ENCODE results near the gene PLA2G4E.

PLA2G4E gene

DNA sequence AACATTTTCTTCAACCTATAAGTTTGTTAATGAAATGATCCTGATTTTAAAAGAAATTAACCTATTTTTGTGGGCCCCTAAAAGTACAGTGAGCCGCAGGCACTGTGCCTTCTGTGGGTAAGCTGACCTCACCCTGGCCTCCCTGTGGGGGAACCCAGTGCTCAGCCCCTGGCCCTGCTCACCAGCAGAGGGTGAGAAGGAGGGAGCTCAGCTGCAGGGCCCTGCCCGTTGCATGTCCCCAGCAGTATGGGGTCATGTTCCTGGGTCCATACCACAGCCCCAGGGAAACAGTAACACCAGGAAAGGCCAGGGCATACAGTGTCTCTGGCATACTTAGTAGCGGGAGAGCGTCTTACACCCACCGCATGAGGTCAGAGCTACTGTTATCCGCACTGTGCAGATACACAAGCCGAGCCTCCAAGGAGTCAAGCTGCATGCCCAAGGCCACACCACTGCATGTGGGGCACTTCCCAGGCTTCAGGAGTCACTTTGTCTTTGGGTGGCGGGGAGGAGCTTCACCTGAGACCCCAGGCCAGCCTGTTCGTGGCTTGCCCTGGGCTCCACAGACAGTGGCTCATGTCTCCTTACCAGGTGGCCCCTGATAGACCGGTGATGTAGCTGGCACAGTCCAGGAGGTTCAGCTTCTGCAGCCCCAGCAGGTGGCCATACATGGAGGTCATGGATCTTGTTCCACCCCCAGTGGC, 25.9 kb downstream of the PLA2G4E start:
- Histone ChIP-seq H3K4me3 (ENCODE audit: low read depth, low read length, poor library complexity, severe bottlenecking) (no peak overlapping the region), H3K27me3 (ENCODE audit: insufficient read depth, low read length) (0 out of 2 replicates have a peak, but pooled peaks cover 5% of the 10 kb centered on the region), H2AFZ (ENCODE audit: low read length) (no peak overlapping the region), H3K36me3 (ENCODE audit: insufficient read depth, low read length) (no peaks in the 10 kb centered on the region), H3K9ac (ENCODE audit: low read length) (no peak overlapping the region), H3K79me2 (ENCODE audit: insufficient read depth, low read length) (no peaks in the 10 kb centered on the region), H3F3A (ENCODE audit: insufficient read depth, low read length) (no peaks in the 10 kb centered on the region), H3K9me3 (ENCODE audit: low read length) (no peaks in the 10 kb centered on the region), H4K20me1 (ENCODE audit: insufficient read depth, low read length) (no peaks in the 10 kb centered on the region), H3K4me1 (ENCODE audit: insufficient read depth, low read length, severe bottlenecking) (no peaks in the 10 kb centered on the region), H3K27ac (ENCODE audit: low read depth, low read length, poor library complexity, severe bottlenecking) (no peak overlapping the region), H3K4me2 (ENCODE audit: low read length) (no peak overlapping the region), H3K9me2 (ENCODE audit: low read depth, low read length) (no peaks in the 10 kb centered on the region)
- TF ChIP-seq, protein P1, sequence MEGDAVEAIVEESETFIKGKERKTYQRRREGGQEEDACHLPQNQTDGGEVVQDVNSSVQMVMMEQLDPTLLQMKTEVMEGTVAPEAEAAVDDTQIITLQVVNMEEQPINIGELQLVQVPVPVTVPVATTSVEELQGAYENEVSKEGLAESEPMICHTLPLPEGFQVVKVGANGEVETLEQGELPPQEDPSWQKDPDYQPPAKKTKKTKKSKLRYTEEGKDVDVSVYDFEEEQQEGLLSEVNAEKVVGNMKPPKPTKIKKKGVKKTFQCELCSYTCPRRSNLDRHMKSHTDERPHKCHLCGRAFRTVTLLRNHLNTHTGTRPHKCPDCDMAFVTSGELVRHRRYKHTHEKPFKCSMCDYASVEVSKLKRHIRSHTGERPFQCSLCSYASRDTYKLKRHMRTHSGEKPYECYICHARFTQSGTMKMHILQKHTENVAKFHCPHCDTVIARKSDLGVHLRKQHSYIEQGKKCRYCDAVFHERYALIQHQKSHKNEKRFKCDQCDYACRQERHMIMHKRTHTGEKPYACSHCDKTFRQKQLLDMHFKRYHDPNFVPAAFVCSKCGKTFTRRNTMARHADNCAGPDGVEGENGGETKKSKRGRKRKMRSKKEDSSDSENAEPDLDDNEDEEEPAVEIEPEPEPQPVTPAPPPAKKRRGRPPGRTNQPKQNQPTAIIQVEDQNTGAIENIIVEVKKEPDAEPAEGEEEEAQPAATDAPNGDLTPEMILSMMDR (IDR thresholded peaks at IDR 0.05; ENCODE audit: low read length) = no peak
- no peak for TF ChIP-seq EZH2 (IDR thresholded peaks at IDR 0.05; ENCODE audit: borderline replicate concordance, low read length)

DNA sequence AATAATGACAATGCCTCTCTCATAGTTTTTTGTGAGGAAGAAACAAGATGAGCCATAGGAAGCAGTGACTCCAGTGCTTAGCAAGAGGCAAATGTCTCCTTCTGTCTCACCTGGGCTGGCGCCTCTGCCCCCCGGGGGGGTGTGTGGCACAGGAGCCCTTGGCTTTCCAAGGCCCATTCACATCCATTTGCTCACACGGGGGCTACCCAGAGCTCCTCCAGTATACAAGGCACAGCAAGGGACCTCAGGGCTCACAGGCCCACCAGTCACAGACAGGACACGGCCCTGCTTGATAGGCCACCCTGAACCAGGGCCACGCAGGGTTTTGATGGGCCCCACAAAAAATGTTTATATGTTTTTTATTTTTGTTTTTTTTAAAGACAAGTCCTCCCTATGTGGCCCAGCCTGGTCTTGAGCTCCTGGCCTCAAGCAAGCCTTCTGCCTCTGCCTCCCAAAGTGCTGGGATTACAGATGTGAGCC, 26.6 kb downstream of the PLA2G4E start:
- Histone ChIP-seq H3F3A (ENCODE audit: insufficient read depth, low read length) (no peaks in the 10 kb centered on the region), H3K9me3 (ENCODE audit: low read length) (no peaks in the 10 kb centered on the region), H3K9ac (ENCODE audit: low read length) (no peak overlapping the region), H3K4me3 (ENCODE audit: low read depth, low read length, poor library complexity, severe bottlenecking) (no peak overlapping the region), H2AFZ (ENCODE audit: low read length) (no peak overlapping the region), H3K27ac (ENCODE audit: low read depth, low read length, poor library complexity, severe bottlenecking) (no peak overlapping the region), H3K36me3 (ENCODE audit: insufficient read depth, low read length) (no peaks in the 10 kb centered on the region), H3K4me1 (ENCODE audit: insufficient read depth, low read length, severe bottlenecking) (no peaks in the 10 kb centered on the region), H3K79me2 (ENCODE audit: insufficient read depth, low read length) (no peaks in the 10 kb centered on the region), H3K9me2 (ENCODE audit: low read depth, low read length) (no peaks in the 10 kb centered on the region), H4K20me1 (ENCODE audit: insufficient read depth, low read length) (no peaks in the 10 kb centered on the region), H3K27me3 (ENCODE audit: insufficient read depth, low read length) (0 out of 2 replicates have a peak, but pooled peaks cover 5% of the 10 kb centered on the region), H3K4me2 (ENCODE audit: low read length) (no peak overlapping the region)
- TF ChIP-seq EZH2 (IDR thresholded peaks at IDR 0.05; ENCODE audit: borderline replicate concordance, low read length) = no peak
- TF ChIP-seq, protein P1 (IDR thresholded peaks at IDR 0.05; ENCODE audit: low read length) = no peak

DNA sequence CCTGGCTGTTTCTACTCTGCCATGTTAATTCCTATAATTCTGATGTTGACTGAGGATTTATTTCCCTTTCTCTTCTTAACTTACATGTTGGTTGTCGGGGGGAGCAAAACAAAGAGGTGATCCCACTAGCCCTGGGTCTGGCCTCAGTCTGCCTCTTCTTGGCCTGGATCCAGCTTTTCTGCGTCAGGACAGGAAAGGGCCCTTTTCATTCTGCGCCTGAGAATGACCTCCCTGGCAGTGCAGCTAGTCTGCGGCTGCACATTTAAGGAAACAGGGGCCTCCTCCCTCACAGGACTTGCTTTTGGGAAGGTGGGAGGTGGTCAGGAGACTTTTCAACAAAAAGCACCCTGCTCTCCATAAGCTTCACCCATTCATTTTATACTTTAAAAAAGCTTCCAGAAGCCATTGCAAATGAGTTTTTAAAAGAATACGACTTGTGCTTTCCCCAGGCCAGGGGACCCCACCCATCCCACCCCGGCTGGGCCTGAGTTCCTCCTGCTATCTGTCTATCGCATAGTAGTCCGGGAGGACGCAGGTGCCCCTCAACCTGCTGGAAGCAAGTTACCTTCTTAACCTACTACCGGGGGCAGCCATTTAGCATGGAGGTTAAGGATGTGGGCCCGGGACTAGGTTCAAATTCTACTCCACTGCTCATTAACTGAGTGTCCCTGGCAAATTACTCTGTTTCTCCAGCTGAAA, 27.2 kb downstream of the PLA2G4E start:
- TF ChIP-seq, protein P1 (IDR thresholded peaks at IDR 0.05; ENCODE audit: low read length) = no peak
- TF ChIP-seq EZH2 (IDR thresholded peaks at IDR 0.05; ENCODE audit: borderline replicate concordance, low read length) = no peak
- H3K27me3 ChIP-seq (ENCODE audit: insufficient read depth, low read length) = 0 out of 2 replicates have a peak, but pooled peaks cover 5% of the 10 kb centered on the region
- H3K4me2 ChIP-seq (ENCODE audit: low read length) = no peak overlapping the region
- H3K4me1 ChIP-seq (ENCODE audit: insufficient read depth, low read length, severe bottlenecking) = no peaks in the 10 kb centered on the region
- no peak overlapping the region for H2AFZ ChIP-seq (ENCODE audit: low read length)
- no peak overlapping the region for H3K27ac ChIP-seq (ENCODE audit: low read depth, low read length, poor library complexity, severe bottlenecking)
- no peaks in the 10 kb centered on the region for H3K79me2 ChIP-seq (ENCODE audit: insufficient read depth, low read length)
- no peak overlapping the region for H3K4me3 ChIP-seq (ENCODE audit: low read depth, low read length, poor library complexity, severe bottlenecking)
- no peaks in the 10 kb centered on the region for H4K20me1 ChIP-seq (ENCODE audit: insufficient read depth, low read length)
- H3K9me3 ChIP-seq (ENCODE audit: low read length) = no peaks in the 10 kb centered on the region
- H3F3A ChIP-seq (ENCODE audit: insufficient read depth, low read length) = no peaks in the 10 kb centered on the region
- H3K9me2 ChIP-seq (ENCODE audit: low read depth, low read length) = no peaks in the 10 kb centered on the region
- H3K36me3 ChIP-seq (ENCODE audit: insufficient read depth, low read length) = no peaks in the 10 kb centered on the region
- H3K9ac ChIP-seq (ENCODE audit: low read length) = no peak overlapping the region
